Activated CD4-positive, alpha-beta memory T cell treated with anti-CD3 and anti-CD28 coated beads for 36 hours (primary cell): ENCODE data around the gene ISCA2. TPM values are rescaled to one million over a fixed set of nuclear protein-coding genes. Genes with fewer than 3 reads are reported as not detected.

Experiments used
- CTCF ChIA-PET: fragments of 350-600 bp; sonication (Branson Sonifier 250); formaldehyde crosslinking; loops from one replicate; lab custom pipeline; 2021; ENCODE audit warnings: antibody characterized with exemption, inconsistent platforms; lab: Charles Lee
- POLR2A ChIA-PET: fragments of 350-600 bp; sonication (Branson Sonifier 250); formaldehyde crosslinking; loops from one replicate; lab custom pipeline; 2021; ENCODE audit warnings: antibody characterized with exemption; lab: Charles Lee
- DNase-seq: peaks from one replicate; pipeline ENCODE4 v3.0.0-alpha.2; 2020
- H3K27ac Mint-ChIP-seq: one replicate; pipeline ENCODE4 v1.8.0; 2021; ENCODE audit warnings: mixed read lengths
- H3K27me3 Mint-ChIP-seq: one replicate; pipeline ENCODE4 v1.8.0; 2021; ENCODE audit warnings: mixed read lengths
- H3K36me3 Mint-ChIP-seq: one replicate; pipeline ENCODE4 v1.8.0; 2021; ENCODE audit warnings: mixed read lengths
- H3K4me1 Mint-ChIP-seq: one replicate; pipeline ENCODE4 v1.8.0; 2021; ENCODE audit warnings: low read depth, mixed read lengths
- H3K4me3 Mint-ChIP-seq: one replicate; pipeline ENCODE4 v1.8.0; 2021; ENCODE audit warnings: mild to moderate bottlenecking, mixed read lengths
- H3K9me3 Mint-ChIP-seq: one replicate; pipeline ENCODE4 v1.8.0; 2021; ENCODE audit warnings: mixed read lengths
- intact Hi-C: fragments of 100-400 bp; cut with micrococcal nuclease; formaldehyde crosslinking; loops from one replicate; pipeline ENCODE4 v1.15.1; 2023
- total RNA-seq, 2 experiments: library from RNA; stranded (reverse); gene quantifications; one replicate each; pipeline ENCODE4 v1.2.3, GENCODE V29; 2021

ISCA2 gene
- total RNA-seq, 2 experiments from 2014 or later: 33.6 to 35.2 TPM

DNA sequence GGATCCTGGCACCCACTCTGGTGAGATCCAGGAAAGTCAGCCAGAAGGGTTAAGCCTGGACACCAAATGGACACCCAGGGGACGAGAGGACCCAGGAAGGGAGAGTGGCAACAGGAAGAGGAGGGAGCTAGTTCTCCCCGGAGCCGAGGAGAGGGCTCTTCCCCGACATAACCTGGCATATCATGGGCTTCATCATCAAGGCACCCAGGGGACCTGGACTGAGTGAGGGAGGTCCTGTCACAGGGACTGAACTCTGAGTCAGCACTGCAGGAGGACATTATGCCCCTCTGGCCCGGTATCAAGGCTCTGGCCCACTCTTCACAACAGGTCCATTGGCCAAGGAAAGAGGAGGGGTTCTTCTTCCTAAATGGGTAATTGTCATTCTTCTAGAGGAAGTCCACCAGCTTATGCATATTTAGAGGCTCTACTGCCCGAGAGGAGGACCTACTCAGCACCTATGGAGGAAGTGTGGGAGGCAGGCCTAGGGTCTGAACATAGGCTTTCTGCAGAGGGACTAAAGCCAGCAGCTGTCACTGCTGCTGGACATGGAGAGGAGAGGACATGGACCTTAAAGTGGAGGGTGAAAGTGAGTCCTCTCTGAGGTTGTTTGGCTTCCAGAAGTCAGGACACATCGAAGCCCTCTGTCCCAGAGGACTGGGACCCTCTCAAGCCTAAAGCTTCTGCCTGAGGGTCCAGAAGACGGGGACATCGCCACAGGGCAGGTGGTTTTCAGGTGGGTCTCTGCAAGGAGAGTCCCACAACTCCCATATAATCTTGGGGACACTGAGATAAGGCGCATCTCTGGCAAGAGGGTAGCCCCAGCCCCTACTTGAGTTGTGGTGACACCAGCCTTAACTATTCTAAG, 18.6 kb downstream of the ISCA2 start:
- H3K4me1 Mint-ChIP-seq: peaks cover 8% of the 10 kb centered on the region
- H3K4me3 Mint-ChIP-seq: no peak overlapping the region
- H3K27ac Mint-ChIP-seq: no peak overlapping the region
- intact Hi-C loops: no loop called here
- no peaks in the 10 kb centered on the region for H3K36me3 Mint-ChIP-seq
- no peak for DNase-seq
- CTCF ChIA-PET: interaction anchor here (0.8 kb wide), 1 partner anchor 22 kb away, joined by 3 read pairs; no protein-coding TSS in a partner anchor
- POLR2A ChIA-PET: no interaction called here
- no peaks in the 10 kb centered on the region for H3K9me3 Mint-ChIP-seq
- peaks cover 7% of the 10 kb centered on the region for H3K27me3 Mint-ChIP-seq

DNA sequence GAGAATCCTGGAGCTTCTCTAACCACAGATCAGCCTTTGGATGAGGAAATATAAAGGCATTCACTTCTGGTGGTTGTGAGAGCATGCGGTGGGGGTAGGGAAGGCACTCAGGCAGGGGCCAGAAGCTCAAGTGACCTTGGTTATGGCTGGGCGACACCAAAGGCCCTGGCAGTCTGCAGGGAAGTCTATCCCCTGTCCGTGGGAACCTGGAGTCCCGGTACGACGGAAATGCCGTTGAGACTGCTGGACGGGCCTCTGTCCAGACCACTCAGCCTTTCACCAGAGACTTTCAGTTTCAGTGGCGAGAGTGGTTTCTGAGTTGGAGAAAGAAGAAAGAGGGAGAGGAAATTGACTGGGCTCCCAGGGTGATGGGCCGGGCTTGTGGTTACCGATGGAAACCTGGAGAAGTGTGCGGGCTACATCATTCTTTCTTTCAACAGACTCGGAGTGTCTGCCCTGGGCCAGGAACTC, 20.9 kb downstream of the ISCA2 start:
- CTCF ChIA-PET: no interaction called here
- no peak overlapping the region for H3K4me3 Mint-ChIP-seq
- POLR2A ChIA-PET: no interaction called here

DNA sequence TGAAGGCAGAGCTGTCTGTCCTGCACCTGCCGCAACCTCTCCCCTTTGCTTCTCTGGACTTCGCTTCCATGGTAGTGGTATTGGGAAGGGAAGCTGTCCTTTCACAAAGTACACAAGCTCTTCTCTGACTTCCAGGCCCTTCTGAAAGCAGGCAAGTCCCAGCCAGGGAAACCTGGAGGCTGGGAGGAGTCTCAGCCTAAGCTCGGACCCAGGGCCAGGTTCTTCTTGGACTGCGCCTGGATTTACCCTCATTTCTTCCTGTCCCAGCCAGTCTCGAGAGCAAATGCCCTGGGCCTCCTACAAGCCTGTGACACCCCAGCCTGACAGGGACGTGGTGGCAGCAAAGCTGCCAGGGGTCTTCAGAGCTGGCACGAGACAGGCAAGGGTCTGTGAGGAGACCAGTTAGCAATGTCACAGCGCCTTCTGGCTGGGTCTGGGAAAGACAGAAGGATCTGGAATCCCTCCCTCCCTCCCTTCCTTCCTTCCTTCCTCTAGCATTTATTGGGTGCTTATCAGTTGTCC, 22.4 kb downstream of the ISCA2 start:
- peaks cover 8% of the 10 kb centered on the region for H3K4me1 Mint-ChIP-seq
- H3K9me3 Mint-ChIP-seq: no peaks in the 10 kb centered on the region
- ChIA-PET CTCF (no interaction called here), POLR2A (no interaction called here)
- no peak overlapping the region for H3K4me3 Mint-ChIP-seq
- peaks cover 7% of the 10 kb centered on the region for H3K27me3 Mint-ChIP-seq
- H3K36me3 Mint-ChIP-seq: no peaks in the 10 kb centered on the region
- no peak for DNase-seq
- intact Hi-C loops: no loop called here
- no peak overlapping the region for H3K27ac Mint-ChIP-seq

More for the DNA sequence above, 20.9 kb downstream of the ISCA2 start:
- Mint-ChIP-seq H3K4me1 (peaks cover 8% of the 10 kb centered on the region), H3K36me3 (no peaks in the 10 kb centered on the region), H3K27ac (no peak overlapping the region), H3K27me3 (peaks cover 7% of the 10 kb centered on the region), H3K9me3 (no peaks in the 10 kb centered on the region)
- intact Hi-C loops: no loop called here
- peak; percentile 17 for DNase-seq

DNA sequence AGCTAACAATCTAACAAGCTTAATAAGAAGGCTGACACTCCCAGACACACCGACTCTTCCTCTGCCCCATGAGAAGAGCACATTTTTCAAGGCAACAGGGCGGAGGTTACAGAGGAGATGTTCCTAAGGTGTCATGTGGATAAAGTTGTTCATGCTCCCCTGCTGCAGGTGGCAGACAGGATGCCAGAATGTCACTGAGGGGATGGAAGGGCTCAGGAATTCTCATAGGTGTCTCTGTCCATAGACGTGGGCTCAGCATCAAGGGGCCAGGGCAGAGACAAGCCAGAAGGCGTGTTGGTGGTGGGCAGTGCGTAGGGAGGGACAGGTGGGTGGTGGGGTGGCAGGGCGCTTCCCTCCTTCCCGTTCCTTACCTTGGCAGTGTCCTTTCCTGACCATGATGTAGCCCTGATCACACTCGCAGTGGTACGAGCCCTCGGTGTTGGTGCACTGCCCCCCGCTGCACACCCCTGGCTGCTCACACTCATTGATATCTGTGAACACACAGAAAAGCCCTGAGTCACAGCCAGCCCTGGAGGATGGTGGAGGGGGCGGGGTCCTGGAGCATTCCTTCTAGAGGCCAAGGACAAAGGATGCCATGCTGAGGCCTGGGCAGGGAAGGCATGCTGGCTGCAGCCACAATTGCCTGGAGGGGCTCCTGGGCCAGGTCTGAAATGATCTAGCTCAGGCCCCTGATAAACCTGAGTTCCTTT, 23.0 kb downstream of the ISCA2 start:
- DNase-seq: no peak
- no peaks in the 10 kb centered on the region for H3K9me3 Mint-ChIP-seq
- H3K36me3 Mint-ChIP-seq: no peaks in the 10 kb centered on the region
- CTCF ChIA-PET: no interaction called here
- H3K27me3 Mint-ChIP-seq: peaks cover 7% of the 10 kb centered on the region
- H3K27ac Mint-ChIP-seq: no peak overlapping the region
- POLR2A ChIA-PET: no interaction called here
- intact Hi-C loops: no loop called here
- H3K4me3 Mint-ChIP-seq: no peak overlapping the region
- peaks cover 8% of the 10 kb centered on the region for H3K4me1 Mint-ChIP-seq

DNA sequence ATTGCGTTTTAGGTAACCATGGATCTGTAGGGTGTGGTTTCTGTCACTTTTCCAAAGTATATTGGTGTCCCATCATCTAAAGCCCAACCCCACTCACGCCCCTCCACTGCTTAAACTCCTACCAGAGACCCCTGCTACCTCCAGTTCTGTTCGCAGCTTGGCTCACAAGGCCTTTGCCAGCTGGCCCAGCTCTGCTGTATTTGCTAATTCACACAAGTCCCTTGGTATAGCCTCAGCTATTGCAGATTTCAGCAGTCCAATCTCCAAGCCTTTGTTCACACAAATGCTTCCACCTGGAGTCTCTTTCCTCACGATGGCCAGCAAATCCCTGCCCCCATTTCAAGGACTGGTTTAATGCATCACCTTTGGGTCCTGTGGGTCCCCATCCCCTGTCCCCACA, 24.2 kb downstream of the ISCA2 start:
- Mint-ChIP-seq H3K36me3 (no peaks in the 10 kb centered on the region), H3K4me1 (peaks cover 8% of the 10 kb centered on the region), H3K4me3 (no peak overlapping the region), H3K27me3 (peaks cover 7% of the 10 kb centered on the region), H3K27ac (no peak overlapping the region), H3K9me3 (no peaks in the 10 kb centered on the region)
- DNase-seq: no peak
- intact Hi-C loops: no loop called here
- ChIA-PET CTCF (no interaction called here), POLR2A (interaction anchor here (0.5 kb wide), 1 partner anchor 250 kb away, joined by 5 read pairs; no protein-coding TSS in a partner anchor)

DNA sequence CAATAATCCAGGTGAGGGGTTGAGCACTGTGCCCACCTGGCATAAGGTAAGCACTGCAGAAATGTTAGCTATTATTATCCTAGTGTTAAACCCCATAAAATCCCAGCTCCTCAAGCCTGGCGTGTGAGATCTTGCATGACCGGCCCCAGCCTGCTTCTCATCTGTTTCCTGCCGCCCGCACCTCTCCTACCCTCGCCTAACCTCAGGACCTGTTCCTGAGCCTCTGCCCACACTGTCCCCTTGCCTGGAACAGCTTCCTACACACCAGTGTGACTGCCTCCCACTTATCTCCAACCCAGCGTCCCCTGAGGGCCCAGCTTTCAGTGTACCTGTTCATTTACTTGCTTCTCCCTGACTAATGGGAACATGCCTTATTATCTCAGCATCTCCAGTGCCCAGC, 24.7 kb downstream of the ISCA2 start:
- no peaks in the 10 kb centered on the region for H3K36me3 Mint-ChIP-seq
- no peak overlapping the region for H3K27ac Mint-ChIP-seq
- intact Hi-C loops: no loop called here
- H3K27me3 Mint-ChIP-seq: peaks cover 5% of the 10 kb centered on the region
- no peak overlapping the region for H3K4me3 Mint-ChIP-seq
- no peaks in the 10 kb centered on the region for H3K9me3 Mint-ChIP-seq
- ChIA-PET CTCF (no interaction called here), POLR2A (interaction anchor here (0.5 kb wide), 1 partner anchor 249 kb away, joined by 5 read pairs; no protein-coding TSS in a partner anchor)
- DNase-seq: no peak
- H3K4me1 Mint-ChIP-seq: peaks cover 8% of the 10 kb centered on the region

DNA sequence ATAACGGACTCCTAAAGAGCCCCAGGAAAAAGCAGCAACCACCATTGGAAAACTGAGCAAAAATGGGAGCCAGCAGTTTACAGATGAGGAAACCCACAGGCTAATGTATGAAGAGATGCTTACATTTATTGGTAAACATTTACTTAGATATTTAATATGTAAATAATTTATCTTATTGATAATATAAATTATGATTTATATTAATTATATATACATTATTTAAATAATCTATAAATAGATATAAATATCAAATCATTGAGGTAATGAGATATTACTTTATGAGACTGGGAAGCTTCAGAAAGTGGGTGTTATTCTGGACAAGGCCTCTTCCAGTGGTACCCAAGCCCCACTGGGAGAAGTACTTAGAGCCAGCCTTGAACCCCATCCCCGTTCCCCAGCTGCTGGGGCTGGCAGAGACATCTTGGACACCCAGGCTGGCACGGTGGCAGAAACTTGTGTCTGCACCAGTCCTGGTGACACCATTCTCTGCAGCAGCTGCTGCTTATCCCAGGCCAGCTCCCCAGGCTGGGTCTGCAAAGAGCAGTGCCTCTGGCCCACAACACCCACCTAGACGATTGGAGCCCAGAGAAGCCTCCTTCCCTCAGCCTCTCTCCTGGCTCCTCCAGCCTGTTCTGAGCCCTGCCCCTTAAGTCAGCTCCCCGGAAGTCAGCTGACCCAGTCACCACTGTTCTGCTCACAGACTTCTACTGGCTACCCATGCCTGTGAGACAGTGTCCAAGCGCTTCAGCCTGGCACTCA, 25.9 kb downstream of the ISCA2 start:
- Mint-ChIP-seq H3K36me3 (no peaks in the 10 kb centered on the region), H3K4me3 (no peak overlapping the region), H3K9me3 (no peaks in the 10 kb centered on the region), H3K4me1 (peaks cover 5% of the 10 kb centered on the region), H3K27me3 (peaks cover 3% of the 10 kb centered on the region), H3K27ac (no peak overlapping the region)
- ChIA-PET CTCF (interaction anchor here (0.7 kb wide), 1 partner anchor 117 kb away, joined by 3 read pairs; no protein-coding TSS in a partner anchor), POLR2A (no interaction called here)
- intact Hi-C loops: no loop called here
- no peak for DNase-seq

DNA sequence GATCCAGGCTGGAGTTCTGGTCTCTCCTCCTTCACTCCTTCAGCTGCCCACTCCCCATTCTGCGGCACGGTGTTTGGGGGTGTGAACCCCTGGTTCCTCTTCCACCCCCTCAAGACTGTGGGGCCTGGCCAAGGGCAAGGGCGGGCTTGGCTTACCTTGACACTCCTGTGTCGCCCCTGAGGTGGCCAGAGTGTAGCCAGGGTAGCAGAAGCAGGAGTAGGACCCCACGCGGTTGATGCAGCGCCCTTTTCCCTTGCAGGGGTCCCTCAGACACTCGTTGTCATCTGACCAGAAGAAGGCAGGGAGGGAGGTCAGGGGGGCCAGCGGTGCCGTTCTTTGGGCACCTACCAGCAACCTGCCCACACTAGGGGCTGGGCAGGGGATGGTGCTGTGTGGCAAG, 28.2 kb downstream of the ISCA2 start:
- Mint-ChIP-seq H3K27ac (no peak overlapping the region), H3K36me3 (no peaks in the 10 kb centered on the region), H3K4me1 (no peaks in the 10 kb centered on the region), H3K27me3 (peaks cover 2% of the 10 kb centered on the region), H3K9me3 (no peaks in the 10 kb centered on the region), H3K4me3 (no peak overlapping the region)
- POLR2A ChIA-PET: no interaction called here
- CTCF ChIA-PET: no interaction called here
- DNase-seq: no peak
- intact Hi-C loops: no loop called here

DNA sequence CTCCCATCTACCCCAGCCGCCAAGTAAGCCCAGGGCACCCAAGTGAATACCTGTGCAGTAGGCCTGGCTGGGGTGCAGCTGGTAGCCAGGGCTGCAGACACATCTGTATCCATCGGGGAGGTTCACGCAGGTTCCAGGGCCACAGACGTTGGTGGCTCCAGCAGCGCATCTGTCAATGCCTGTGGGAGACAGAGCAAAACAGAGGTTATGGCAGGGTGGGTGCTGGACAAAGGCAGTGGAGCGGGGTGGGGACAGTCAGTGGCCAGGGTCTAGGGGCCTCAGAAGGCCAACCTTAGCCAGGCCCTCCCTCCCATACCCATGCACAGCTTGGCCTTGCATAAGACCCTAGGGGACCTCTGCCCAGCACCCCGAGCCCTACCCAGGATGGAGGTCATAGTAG, 29.2 kb downstream of the ISCA2 start:
- Mint-ChIP-seq H3K4me3 (no peak overlapping the region), H3K27me3 (peaks cover 2% of the 10 kb centered on the region), H3K4me1 (no peaks in the 10 kb centered on the region), H3K36me3 (no peaks in the 10 kb centered on the region), H3K27ac (no peak overlapping the region), H3K9me3 (no peaks in the 10 kb centered on the region)
- CTCF ChIA-PET: no interaction called here
- POLR2A ChIA-PET: no interaction called here
- no peak for DNase-seq
- intact Hi-C loops: no loop called here

DNA sequence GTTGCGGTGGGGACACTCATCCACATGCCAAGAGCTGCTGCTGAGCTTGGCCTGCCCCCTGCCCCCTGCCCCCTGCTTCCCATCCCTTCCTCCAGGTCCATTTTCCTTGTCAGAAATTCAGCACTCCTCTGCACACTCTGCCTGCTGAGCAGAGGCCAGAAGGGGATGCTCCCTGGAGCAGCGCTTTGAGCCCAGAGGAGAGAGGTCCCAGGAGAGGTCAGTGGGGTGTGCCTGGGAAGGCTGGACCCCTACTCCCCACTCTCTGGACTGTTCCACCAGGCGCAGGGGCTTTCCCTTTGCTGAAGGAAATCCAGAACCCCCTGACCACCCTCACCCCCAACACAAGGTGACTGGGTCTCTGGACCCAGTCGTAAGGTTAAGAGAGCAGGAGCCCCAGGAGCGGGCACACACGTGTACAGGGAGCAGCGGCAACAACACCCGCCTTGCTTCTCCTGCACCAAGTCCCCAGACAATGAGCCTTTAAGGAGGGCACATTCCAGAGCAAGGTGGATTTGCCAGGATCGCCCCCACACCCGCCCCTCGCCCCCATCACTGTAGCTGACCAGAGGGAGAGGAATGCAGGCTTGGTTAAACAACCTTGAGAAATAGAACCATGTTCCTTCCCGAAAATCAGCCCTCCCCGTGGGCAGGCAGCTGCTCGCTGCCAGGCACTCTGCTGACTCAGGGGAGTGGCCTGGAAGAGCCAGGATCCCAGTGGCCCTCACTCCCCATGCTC, 30.7 kb downstream of the ISCA2 start:
- Mint-ChIP-seq H3K27me3 (peaks cover 2% of the 10 kb centered on the region), H3K4me3 (no peak overlapping the region), H3K27ac (no peak overlapping the region), H3K9me3 (no peaks in the 10 kb centered on the region), H3K4me1 (no peaks in the 10 kb centered on the region), H3K36me3 (no peaks in the 10 kb centered on the region)
- DNase-seq: no peak
- intact Hi-C loops: no loop called here
- ChIA-PET POLR2A (no interaction called here), CTCF (no interaction called here)

DNA sequence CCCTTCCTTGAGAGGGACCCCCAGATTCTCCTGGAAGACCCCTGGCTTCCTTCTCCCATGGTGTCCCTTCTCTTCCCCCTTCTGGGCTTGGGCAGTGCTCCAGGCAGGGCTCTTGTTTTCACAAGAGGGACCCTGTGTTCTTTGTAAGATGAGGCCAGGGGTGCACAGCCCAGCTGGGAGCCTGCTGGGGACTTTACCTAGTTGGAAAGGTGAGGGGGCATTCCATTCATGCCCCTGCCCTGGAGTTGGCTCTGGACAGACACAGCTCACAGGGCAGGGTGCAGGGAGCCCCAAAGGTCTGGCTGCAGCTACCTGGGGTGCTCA, 31.2 kb downstream of the ISCA2 start:
- no peaks in the 10 kb centered on the region for H3K4me1 Mint-ChIP-seq
- no peaks in the 10 kb centered on the region for H3K36me3 Mint-ChIP-seq
- ChIA-PET CTCF (interaction anchor here (1.1 kb wide), 1 partner anchor 84 kb away, joined by 4 read pairs; no protein-coding TSS in a partner anchor), POLR2A (no interaction called here)
- no peak overlapping the region for H3K27ac Mint-ChIP-seq
- DNase-seq: no peak
- intact Hi-C loops: no loop called here
- no peak overlapping the region for H3K4me3 Mint-ChIP-seq
- H3K27me3 Mint-ChIP-seq: peaks cover 2% of the 10 kb centered on the region
- no peaks in the 10 kb centered on the region for H3K9me3 Mint-ChIP-seq
